ENCODE data around the gene F13A1. TPM values are rescaled to one million over a fixed set of nuclear protein-coding genes. Genes with fewer than 3 reads are reported as not detected.
"Not testable (repeated sequence)": the region's sequence is repeated elsewhere in the genome, so short reads cannot be mapped to it uniquely, and the experiment has no call there.

The F13A1 gene
- total RNA-seq, 2 donors from 2014 or later: 19.8 to 27.5 TPM

DNA sequence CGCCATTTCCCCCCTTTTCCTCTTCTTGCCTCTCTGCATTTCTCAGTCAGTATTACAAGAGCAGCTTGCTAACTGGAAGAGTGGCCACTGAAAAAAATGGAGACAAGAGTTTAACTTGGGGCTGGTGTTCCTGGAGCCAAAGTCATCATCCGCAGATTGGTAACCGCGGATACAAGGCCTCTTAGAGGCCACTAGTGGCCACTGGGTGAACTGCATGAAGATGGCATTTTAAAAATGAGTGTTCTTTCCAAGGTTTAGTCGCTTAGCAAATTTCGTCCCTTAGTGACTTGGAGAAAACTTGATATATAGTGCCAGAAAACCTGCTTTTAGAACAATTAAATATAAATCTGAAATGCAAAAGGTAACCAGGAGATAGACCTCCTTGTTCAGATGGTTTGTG, 4.8 kb downstream of the F13A1 start:
- intact Hi-C loops (cut with DNase I): no loop called here
- DNase-seq: peak; percentile 39 to 58 (median 44)

DNA sequence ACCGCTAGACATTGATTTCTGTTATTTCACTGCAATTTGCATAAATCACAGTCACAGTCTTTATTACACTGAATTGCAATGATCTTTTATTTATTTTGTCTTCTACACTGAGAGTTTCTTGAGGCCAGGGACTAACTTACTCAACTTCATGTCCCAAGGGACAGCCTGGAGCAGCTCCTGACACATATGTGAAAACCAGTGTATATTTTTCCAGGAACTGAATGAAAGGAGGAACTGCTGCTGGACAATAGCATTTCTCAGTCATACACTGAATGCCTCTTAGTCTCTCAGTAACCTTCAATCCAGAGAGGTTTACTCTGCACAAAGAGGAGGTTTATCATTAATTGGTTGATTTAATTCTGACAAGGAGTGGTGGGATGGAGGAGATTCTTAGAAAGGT, 5.9 kb downstream of the F13A1 start:
- no peak overlapping the region for H3K27ac ChIP-seq
- DNase-seq (no peak), ATAC-seq (no peak)
- TF ChIP-seq POLR2A (IDR thresholded peaks at IDR 0.05): no peak
- TF ChIP-seq, protein P1, sequence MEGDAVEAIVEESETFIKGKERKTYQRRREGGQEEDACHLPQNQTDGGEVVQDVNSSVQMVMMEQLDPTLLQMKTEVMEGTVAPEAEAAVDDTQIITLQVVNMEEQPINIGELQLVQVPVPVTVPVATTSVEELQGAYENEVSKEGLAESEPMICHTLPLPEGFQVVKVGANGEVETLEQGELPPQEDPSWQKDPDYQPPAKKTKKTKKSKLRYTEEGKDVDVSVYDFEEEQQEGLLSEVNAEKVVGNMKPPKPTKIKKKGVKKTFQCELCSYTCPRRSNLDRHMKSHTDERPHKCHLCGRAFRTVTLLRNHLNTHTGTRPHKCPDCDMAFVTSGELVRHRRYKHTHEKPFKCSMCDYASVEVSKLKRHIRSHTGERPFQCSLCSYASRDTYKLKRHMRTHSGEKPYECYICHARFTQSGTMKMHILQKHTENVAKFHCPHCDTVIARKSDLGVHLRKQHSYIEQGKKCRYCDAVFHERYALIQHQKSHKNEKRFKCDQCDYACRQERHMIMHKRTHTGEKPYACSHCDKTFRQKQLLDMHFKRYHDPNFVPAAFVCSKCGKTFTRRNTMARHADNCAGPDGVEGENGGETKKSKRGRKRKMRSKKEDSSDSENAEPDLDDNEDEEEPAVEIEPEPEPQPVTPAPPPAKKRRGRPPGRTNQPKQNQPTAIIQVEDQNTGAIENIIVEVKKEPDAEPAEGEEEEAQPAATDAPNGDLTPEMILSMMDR (IDR thresholded peaks at IDR 0.05): no peak
- intact Hi-C loops (cut with DNase I): no loop called here
- no peaks in the 10 kb centered on the region for H3K9me3 ChIP-seq
- no peaks in the 10 kb centered on the region for H3K36me3 ChIP-seq (replicated peaks in 1 of 2; ENCODE audit: insufficient read depth in 1 of 2, low read depth in 2 of 2)
- H3K4me1 ChIP-seq: no peaks in the 10 kb centered on the region
- no peak overlapping the region for H3K4me3 ChIP-seq
- WGBS, 2 donors: 89 to 97% methylated on average over 1 of the region's 1 CpG
- no peaks in the 10 kb centered on the region for H3K27me3 ChIP-seq

More for the DNA sequence above, 4.8 kb downstream of the F13A1 start:
- Histone ChIP-seq H3K27me3 (no peaks in the 10 kb centered on the region), H3K27ac (no peak overlapping the region), H3K9me3 (no peaks in the 10 kb centered on the region), H3K36me3 (replicated peaks in 1 of 2; ENCODE audit: insufficient read depth in 1 of 2, low read depth in 2 of 2) (no peaks in the 10 kb centered on the region), H3K4me1 (no peaks in the 10 kb centered on the region), H3K4me3 (no peak overlapping the region)
- 19 to 22% methylated on average over 6 of the region's 6 CpGs for WGBS, 2 donors
- TF ChIP-seq, protein P1 (IDR thresholded peaks at IDR 0.05): peak; percentile 37 to 79 (median 70)
- no peak for TF ChIP-seq POLR2A (IDR thresholded peaks at IDR 0.05)
- ATAC-seq: peak; percentile 47

DNA sequence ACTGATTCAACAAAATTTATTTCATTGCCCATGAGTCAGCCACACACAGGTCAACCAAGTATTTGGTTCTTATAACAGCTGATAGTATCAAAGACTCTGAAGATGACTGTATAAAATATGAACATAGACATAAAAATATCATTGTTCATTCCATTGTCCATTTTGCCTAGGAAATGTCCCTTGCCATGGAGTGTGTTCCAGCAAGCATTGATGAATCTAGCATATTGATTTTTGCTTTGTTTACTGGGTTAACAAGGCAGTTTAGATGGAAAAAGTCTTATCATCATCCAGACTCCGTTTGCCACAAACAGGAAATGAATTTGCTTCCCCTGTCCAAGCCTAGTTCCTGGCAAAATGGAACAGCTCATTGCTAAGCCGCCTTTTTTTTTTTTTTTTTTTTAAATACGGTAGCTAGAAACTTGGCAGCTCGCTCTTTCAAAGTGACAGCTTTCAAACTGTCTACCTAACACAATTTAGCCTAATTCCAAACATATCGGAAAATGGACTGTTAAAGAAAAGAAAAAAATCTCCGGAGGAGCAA, 7.5 kb downstream of the F13A1 start:
- intact Hi-C loops (cut with DNase I): no loop called here
- Histone ChIP-seq H3K4me1 (no peaks in the 10 kb centered on the region), H3K4me3 (no peak overlapping the region), H3K27me3 (no peaks in the 10 kb centered on the region), H3K36me3 (replicated peaks in 1 of 2; ENCODE audit: insufficient read depth in 1 of 2, low read depth in 2 of 2) (no peaks in the 10 kb centered on the region), H3K27ac (no peak overlapping the region), H3K9me3 (no peaks in the 10 kb centered on the region)
- DNase-seq (no peak), ATAC-seq (no peak)
- WGBS, 2 donors: 27 to 37% methylated on average over 6 of the region's 6 CpGs
- TF ChIP-seq, protein P1 (IDR thresholded peaks at IDR 0.05): no peak
- no peak for TF ChIP-seq POLR2A (IDR thresholded peaks at IDR 0.05)

DNA sequence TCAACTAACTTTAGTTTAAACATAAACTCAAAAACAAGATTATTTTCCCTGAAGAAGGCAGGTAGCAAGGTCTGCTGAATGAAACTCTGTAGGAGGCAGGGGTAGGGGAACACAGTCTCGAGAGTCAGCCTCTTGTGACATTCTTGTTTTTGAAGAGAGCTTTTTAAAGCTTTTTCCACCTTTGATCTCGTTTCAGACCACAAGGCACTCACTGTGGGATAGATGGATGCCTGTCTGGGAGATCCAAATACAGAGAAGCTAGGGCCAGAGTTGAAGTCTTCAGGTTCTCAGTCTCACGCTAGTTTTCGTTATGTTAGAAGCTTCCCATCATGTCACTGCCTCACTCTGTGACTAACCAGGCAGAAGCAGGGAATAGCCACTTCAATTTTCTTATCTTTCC, 14.9 kb downstream of the F13A1 start:
- ATAC-seq: no peak
- H3K36me3 ChIP-seq (replicated peaks in 1 of 2; ENCODE audit: insufficient read depth in 1 of 2, low read depth in 2 of 2): no peaks in the 10 kb centered on the region
- H3K4me3 ChIP-seq: no peak overlapping the region
- H3K27me3 ChIP-seq: no peaks in the 10 kb centered on the region
- intact Hi-C loops (cut with DNase I): no loop called here
- no peaks in the 10 kb centered on the region for H3K9me3 ChIP-seq
- no peak for TF ChIP-seq POLR2A (IDR thresholded peaks at IDR 0.05)
- TF ChIP-seq, protein P1 (IDR thresholded peaks at IDR 0.05): no peak
- no peak for DNase-seq
- no peak overlapping the region for H3K27ac ChIP-seq
- no peaks in the 10 kb centered on the region for H3K4me1 ChIP-seq
- 38 to 40% methylated on average over 4 of the region's 4 CpGs for WGBS, 2 donors

DNA sequence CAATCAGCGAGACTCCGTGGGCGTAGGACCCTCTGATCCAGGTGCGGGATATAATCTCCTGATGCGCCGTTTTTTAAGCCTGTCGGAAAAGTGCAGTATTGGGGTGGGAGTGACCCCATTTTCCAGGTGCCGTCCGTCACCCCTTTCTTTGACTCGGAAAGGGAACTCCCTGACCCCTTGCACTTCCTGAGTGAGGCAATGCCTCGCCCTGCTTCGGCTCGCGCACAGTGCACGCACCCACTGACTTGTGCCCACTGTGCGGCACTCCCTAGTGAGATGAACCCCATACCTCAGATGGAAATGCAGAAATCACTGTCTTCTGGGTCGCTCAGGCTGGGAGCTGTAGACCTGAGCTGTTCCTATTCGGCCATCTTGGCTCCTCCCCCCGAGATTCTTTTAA, 20.1 kb downstream of the F13A1 start:
- H3K36me3 ChIP-seq (replicated peaks in 1 of 2; ENCODE audit: insufficient read depth in 1 of 2, low read depth in 2 of 2); H3K27ac ChIP-seq; H3K4me3 ChIP-seq; DNase-seq; H3K4me1 ChIP-seq; H3K27me3 ChIP-seq; H3K9me3 ChIP-seq; ATAC-seq; intact Hi-C loops (cut with DNase I): not testable (repeated sequence)
- WGBS, 2 donors: 82 to 90% methylated on average over 19 of the region's 19 CpGs
